ENCODE measurements around the gene CDK5RAP2. TPM values are rescaled to one million over a fixed set of nuclear protein-coding genes. Genes with fewer than 3 reads are reported as not detected.

Gene CDK5RAP2
- total and polyA plus RNA-seq, 9 of the 15 experiments (the other 6 are each of a cell fraction or from before 2014, with no cell fraction given), result 19.9 to 68.8 (median 42.2) TPM

DNA sequence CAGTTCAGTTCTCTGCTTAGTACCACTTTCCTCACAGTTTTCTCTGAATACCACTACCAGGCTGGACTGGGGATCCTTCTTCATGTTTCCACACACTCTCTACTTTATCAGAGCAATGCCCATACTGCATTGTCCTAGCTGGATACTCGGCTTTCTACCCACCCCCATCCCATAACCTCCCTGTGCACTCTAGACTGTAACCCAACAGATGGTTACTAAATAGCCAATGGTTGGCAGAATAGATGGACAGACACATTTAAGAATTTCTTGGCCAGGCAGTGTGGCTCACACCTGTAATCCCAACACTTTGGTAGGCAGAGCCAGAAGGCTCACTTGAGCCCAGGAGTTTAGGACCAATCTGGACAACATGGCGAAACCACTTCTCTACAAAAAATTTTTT lies 22.8 kb downstream of the CDK5RAP2 start:
- no peak overlapping the region for H3K4me2 ChIP-seq (ENCODE audit: insufficient read depth, low read length)
- H3K79me2 ChIP-seq (ENCODE audit: control insufficient read depth, insufficient read depth, low read length), result peaks cover 20% of the 10 kb centered on the region
- H4K20me1 ChIP-seq (replicated peaks; ENCODE audit: control insufficient read depth, insufficient read depth, low read length), result no peaks in the 10 kb centered on the region
- intact Hi-C loops (cut with micrococcal nuclease), result no loop called here
- 33% methylated on average over 2 of the region's 2 CpGs for WGBS (ENCODE audit: insufficient coverage, low coverage, missing lambda C conversion rate)
- H3K27ac ChIP-seq (ENCODE audit: extremely low read depth, low read depth, low read length), result no peak overlapping the region
- in situ Hi-C loops (cut with MboI), result no loop called here
- no peak overlapping the region for H3K9ac ChIP-seq (ENCODE audit: insufficient read depth in 1 of 2, low read depth in 2 of 2, low read length in 2 of 2)
- peaks cover 49% of the 10 kb centered on the region for H3K36me3 ChIP-seq (ENCODE audit: control insufficient read depth, insufficient read depth, low read length)
- FAIRE-seq (no peak), DNase-seq (ENCODE audit: extremely low read depth in 1 of 4, low spot score in 3 of 4) (no peak), ATAC-seq (no peak)
- TF ChIP-seq NCOR1 (IDR thresholded peaks at IDR 0.05) (no peak), FOXJ3 (CRISPR knock-in tag; IDR thresholded peaks at IDR 0.05) (no peak), HDAC3 (IDR thresholded peaks at IDR 0.05; ENCODE audit: borderline replicate concordance, partially characterized antibody) (no peak), HOXB6 (CRISPR knock-in tag; IDR thresholded peaks at IDR 0.05; ENCODE audit: borderline replicate concordance) (no peak), ZKSCAN1 (IDR thresholded peaks at IDR 0.05; ENCODE audit: low read depth, low read length) (no peak), EGR1 (conservative IDR thresholded peaks at IDR 0.05) (no peak), CC2D1A (IDR thresholded peaks at IDR 0.05) (no peak)
- TF ChIP-seq, protein P1, sequence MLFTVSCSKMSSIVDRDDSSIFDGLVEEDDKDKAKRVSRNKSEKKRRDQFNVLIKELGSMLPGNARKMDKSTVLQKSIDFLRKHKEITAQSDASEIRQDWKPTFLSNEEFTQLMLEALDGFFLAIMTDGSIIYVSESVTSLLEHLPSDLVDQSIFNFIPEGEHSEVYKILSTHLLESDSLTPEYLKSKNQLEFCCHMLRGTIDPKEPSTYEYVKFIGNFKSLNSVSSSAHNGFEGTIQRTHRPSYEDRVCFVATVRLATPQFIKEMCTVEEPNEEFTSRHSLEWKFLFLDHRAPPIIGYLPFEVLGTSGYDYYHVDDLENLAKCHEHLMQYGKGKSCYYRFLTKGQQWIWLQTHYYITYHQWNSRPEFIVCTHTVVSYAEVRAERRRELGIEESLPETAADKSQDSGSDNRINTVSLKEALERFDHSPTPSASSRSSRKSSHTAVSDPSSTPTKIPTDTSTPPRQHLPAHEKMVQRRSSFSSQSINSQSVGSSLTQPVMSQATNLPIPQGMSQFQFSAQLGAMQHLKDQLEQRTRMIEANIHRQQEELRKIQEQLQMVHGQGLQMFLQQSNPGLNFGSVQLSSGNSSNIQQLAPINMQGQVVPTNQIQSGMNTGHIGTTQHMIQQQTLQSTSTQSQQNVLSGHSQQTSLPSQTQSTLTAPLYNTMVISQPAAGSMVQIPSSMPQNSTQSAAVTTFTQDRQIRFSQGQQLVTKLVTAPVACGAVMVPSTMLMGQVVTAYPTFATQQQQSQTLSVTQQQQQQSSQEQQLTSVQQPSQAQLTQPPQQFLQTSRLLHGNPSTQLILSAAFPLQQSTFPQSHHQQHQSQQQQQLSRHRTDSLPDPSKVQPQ (CRISPR knock-in tag; IDR thresholded peaks at IDR 0.05; ENCODE audit: borderline replicate concordance), result no peak
- TF ChIP-seq, protein P2, sequence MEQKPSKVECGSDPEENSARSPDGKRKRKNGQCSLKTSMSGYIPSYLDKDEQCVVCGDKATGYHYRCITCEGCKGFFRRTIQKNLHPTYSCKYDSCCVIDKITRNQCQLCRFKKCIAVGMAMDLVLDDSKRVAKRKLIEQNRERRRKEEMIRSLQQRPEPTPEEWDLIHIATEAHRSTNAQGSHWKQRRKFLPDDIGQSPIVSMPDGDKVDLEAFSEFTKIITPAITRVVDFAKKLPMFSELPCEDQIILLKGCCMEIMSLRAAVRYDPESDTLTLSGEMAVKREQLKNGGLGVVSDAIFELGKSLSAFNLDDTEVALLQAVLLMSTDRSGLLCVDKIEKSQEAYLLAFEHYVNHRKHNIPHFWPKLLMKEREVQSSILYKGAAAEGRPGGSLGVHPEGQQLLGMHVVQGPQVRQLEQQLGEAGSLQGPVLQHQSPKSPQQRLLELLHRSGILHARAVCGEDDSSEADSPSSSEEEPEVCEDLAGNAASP (IDR thresholded peaks at IDR 0.05), result no peak
- TF ChIP-seq, protein P3, sequence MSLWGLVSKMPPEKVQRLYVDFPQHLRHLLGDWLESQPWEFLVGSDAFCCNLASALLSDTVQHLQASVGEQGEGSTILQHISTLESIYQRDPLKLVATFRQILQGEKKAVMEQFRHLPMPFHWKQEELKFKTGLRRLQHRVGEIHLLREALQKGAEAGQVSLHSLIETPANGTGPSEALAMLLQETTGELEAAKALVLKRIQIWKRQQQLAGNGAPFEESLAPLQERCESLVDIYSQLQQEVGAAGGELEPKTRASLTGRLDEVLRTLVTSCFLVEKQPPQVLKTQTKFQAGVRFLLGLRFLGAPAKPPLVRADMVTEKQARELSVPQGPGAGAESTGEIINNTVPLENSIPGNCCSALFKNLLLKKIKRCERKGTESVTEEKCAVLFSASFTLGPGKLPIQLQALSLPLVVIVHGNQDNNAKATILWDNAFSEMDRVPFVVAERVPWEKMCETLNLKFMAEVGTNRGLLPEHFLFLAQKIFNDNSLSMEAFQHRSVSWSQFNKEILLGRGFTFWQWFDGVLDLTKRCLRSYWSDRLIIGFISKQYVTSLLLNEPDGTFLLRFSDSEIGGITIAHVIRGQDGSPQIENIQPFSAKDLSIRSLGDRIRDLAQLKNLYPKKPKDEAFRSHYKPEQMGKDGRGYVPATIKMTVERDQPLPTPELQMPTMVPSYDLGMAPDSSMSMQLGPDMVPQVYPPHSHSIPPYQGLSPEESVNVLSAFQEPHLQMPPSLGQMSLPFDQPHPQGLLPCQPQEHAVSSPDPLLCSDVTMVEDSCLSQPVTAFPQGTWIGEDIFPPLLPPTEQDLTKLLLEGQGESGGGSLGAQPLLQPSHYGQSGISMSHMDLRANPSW (CRISPR knock-in tag; IDR thresholded peaks at IDR 0.05), result no peak
- TF ChIP-seq, protein P4, sequence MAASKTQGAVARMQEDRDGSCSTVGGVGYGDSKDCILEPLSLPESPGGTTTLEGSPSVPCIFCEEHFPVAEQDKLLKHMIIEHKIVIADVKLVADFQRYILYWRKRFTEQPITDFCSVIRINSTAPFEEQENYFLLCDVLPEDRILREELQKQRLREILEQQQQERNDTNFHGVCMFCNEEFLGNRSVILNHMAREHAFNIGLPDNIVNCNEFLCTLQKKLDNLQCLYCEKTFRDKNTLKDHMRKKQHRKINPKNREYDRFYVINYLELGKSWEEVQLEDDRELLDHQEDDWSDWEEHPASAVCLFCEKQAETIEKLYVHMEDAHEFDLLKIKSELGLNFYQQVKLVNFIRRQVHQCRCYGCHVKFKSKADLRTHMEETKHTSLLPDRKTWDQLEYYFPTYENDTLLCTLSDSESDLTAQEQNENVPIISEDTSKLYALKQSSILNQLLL (CRISPR knock-in tag; IDR thresholded peaks at IDR 0.05; ENCODE audit: borderline replicate concordance), result no peak
- TF ChIP-seq, protein P5, sequence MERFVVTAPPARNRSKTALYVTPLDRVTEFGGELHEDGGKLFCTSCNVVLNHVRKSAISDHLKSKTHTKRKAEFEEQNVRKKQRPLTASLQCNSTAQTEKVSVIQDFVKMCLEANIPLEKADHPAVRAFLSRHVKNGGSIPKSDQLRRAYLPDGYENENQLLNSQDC (CRISPR knock-in tag; IDR thresholded peaks at IDR 0.05), result no peak
- CTCF ChIA-PET (ENCODE audit: low intra/inter-chr PET ratio), result no interaction called here
- peaks cover 0 to 4% of the 10 kb centered on the region in 2 experiments; a peak in 1 of 5 replicates for H3K4me1 ChIP-seq (replicated peaks in 1 of 2; ENCODE audit: control insufficient read depth in 2 of 2, insufficient read depth in 2 of 2, low read length in 2 of 2)
- POLR2A ChIA-PET, result no interaction called here
- no peak overlapping the region for H2AFZ ChIP-seq (ENCODE audit: low read depth, low read length)
- no peak overlapping the region for H3K4me3 ChIP-seq
- no peaks in the 10 kb centered on the region for H3K27me3 ChIP-seq (ENCODE audit: control insufficient read depth in 2 of 2, insufficient read depth in 2 of 2, low read length in 2 of 2)
- no peaks in the 10 kb centered on the region for H3K9me3 ChIP-seq (replicated peaks; ENCODE audit: control insufficient read depth, insufficient read depth, low read depth, low read length)
- no peaks in the 10 kb centered on the region for H3K9me1 ChIP-seq (ENCODE audit: control insufficient read depth, insufficient read depth, low read length)
- no TSS peak for BruUV-seq (replicated peaks)

All from K562 (cell line).